Renal pelvis (tissue), 4 donors: ENCODE results near the gene ZFHX2. TPM values are rescaled to one million over a fixed set of nuclear protein-coding genes. Genes with fewer than 3 reads are reported as not detected.

Experiments
- DNase-seq: peaks from one replicate; pipeline ENCODE4 v3.0.0-alpha.2; 2013
- polyA plus RNA-seq, 3 donors: library from polyadenylated mRNA; unstranded; fragments of 120-200 nt; gene quantifications; one replicate each; pipeline ENCODE4 v1.2.1, GENCODE V29; 2013; ENCODE audit not compliant: insufficient read length in 3 of 3

ZFHX2 gene
- polyA plus RNA-seq, 3 donors = 8.3 to 12.4 (median 11.0) TPM

- no peak for DNase-seq
Observed at GRCh38 chr14:23573384-23574015, 21.9 kb upstream of the ZFHX2 start.

- DNase-seq = no peak
Observed at GRCh38 chr14:23572836-23573235, 21.3 kb upstream of the ZFHX2 start.

GRCh38 chr14:23572524-23572828 lies 20.9 kb upstream of the ZFHX2 start:
- no peak for DNase-seq

GRCh38 chr14:23571701-23572523 lies 20.3 kb upstream of the ZFHX2 start:
- peak; percentile 26 for DNase-seq

- DNase-seq = no peak
Observed at GRCh38 chr14:23570806-23571483, 19.4 kb upstream of the ZFHX2 start.

GRCh38 chr14:23569443-23570151 lies 18.0 kb upstream of the ZFHX2 start:
- peak; percentile 38 for DNase-seq

- DNase-seq = peak; percentile 35
Observed at GRCh38 chr14:23568600-23569331, 17.2 kb upstream of the ZFHX2 start.

GRCh38 chr14:23568021-23568599 lies 16.5 kb upstream of the ZFHX2 start:
- DNase-seq = no peak

GRCh38 chr14:23567186-23568020 lies 15.8 kb upstream of the ZFHX2 start, which contains the start of gene AP1G2:
AP1G2 (minus strand) TSS chr14:23567791; CDS start chr14:23567314, 477 bp downstream.
- peak; percentile 73 for DNase-seq

GRCh38 chr14:23566778-23567185 lies 15.2 kb upstream of the ZFHX2 start:
- no peak for DNase-seq

GRCh38 chr14:23566112-23566777 lies 14.7 kb upstream of the ZFHX2 start:
- DNase-seq = no peak

- no peak for DNase-seq
Observed at GRCh38 chr14:23565626-23566025, 14.1 kb upstream of the ZFHX2 start.

GRCh38 chr14:23564876-23565275 lies 13.3 kb upstream of the ZFHX2 start:
- DNase-seq = no peak

GRCh38 chr14:23564181-23564812 lies 12.7 kb upstream of the ZFHX2 start:
- DNase-seq = no peak

GRCh38 chr14:23563473-23564180 lies 12.1 kb upstream of the ZFHX2 start:
- no peak for DNase-seq

GRCh38 chr14:23562822-23563472 lies 11.4 kb upstream of the ZFHX2 start:
- peak; percentile 57 for DNase-seq

GRCh38 chr14:23561873-23562821 lies 10.6 kb upstream of the ZFHX2 start:
- no peak for DNase-seq
